KMS-11 (cell line): ENCODE data around the gene NUP88.
"Not testable (repeated sequence)": the region's sequence is repeated elsewhere in the genome, so short reads cannot be mapped to it uniquely, and the experiment has no call there.

ENCODE experiments used
- H2AFZ ChIP-seq: fragments of 200-600 bp; sonication (generic); 2 replicates; pipeline ENCODE4 v1.6.1; 2016; ENCODE audit warnings: antibody characterized with exemption, mixed run types, low read depth
- H3K27ac ChIP-seq: fragments of 200-600 bp; sonication (generic); 2 replicates; pipeline ENCODE4 v1.6.1; 2016; ENCODE audit warnings: mild to moderate bottlenecking, mixed run types
- H3K27me3 ChIP-seq: fragments of 200-600 bp; sonication (generic); 2 replicates; pipeline ENCODE4 v1.6.1; 2017; ENCODE audit warnings: mild to moderate bottlenecking, low read depth, mixed run types, moderate library complexity; ENCODE audit not compliant: insufficient read depth
- H3K36me3 ChIP-seq: fragments of 200-600 bp; sonication (generic); 2 replicates; pipeline ENCODE4 v1.6.1; 2017; ENCODE audit warnings: mild to moderate bottlenecking, mixed run types; ENCODE audit not compliant: insufficient read depth
- H3K4me1 ChIP-seq: fragments of 200-600 bp; sonication (generic); 2 replicates; pipeline ENCODE4 v1.6.1; 2016; ENCODE audit warnings: mild to moderate bottlenecking, low read depth, mixed run types; ENCODE audit not compliant: poor library complexity, severe bottlenecking
- H3K4me2 ChIP-seq: fragments of 200-600 bp; sonication (generic); 2 replicates; pipeline ENCODE4 v1.7.0; 2016; ENCODE audit warnings: mild to moderate bottlenecking, mixed run types
- H3K4me3 ChIP-seq: fragments of 200-600 bp; sonication (generic); IDR thresholded peaks from 2 replicates; pipeline ENCODE4 v1.6.1; 2017; ENCODE audit warnings: low read depth, low read length, mixed read lengths; ENCODE audit not compliant: insufficient read depth
- H3K79me2 ChIP-seq: fragments of 200-600 bp; sonication (generic); 2 replicates; pipeline ENCODE4 v1.6.1; 2016; ENCODE audit warnings: low read depth, mixed run types; ENCODE audit not compliant: insufficient read depth
- H3K9ac ChIP-seq: fragments of 200-600 bp; sonication (generic); 2 replicates; pipeline ENCODE4 v1.6.1; 2016; ENCODE audit warnings: mild to moderate bottlenecking, mixed run types
- H4K20me1 ChIP-seq: fragments of 200-600 bp; sonication (generic); 2 replicates; pipeline ENCODE4 v1.6.1; 2016; ENCODE audit warnings: mild to moderate bottlenecking, mixed run types; ENCODE audit not compliant: insufficient read depth
- CTCF ChIP-seq: fragments of 200-600 bp; sonication (generic); conservative IDR thresholded peaks from 2 replicates; pipeline ENCODE4 v1.6.1; 2017; ENCODE audit warnings: low read depth, mild to moderate bottlenecking, antibody characterized with exemption, low read length, moderate library complexity, mixed read lengths

NUP88 gene

DNA sequence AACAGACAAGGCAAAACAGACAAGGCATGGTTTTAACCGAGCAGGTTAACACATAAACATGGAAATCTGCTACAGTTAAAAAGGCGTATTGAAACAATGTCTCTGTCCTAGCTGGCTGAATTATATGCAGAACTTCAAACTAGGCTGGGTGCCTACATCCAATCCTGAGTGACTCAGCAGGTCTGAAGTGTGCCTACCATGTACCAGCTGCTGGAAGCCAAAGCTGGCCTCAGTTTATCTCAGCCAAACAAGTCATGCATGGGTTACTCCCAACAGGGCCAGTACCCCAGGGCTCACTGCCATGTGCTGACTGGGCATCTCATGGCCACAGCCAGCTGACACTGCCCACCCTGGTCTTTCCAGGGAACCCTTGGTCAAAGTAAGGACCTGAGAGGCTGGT lies 15.5 kb upstream of the NUP88 start:
- Histone ChIP-seq H3K36me3 (no peaks in the 10 kb centered on the region), H3K4me3 (no peak overlapping the region), H3K79me2 (peaks cover 24% of the 10 kb centered on the region; the same call in 1 of the 2 replicates), H2AFZ (no peak overlapping the region), H4K20me1 (no peaks in the 10 kb centered on the region), H3K27me3 (no peaks in the 10 kb centered on the region), H3K27ac (no peak overlapping the region), H3K4me1 (no peaks in the 10 kb centered on the region), H3K4me2 (no peak overlapping the region), H3K9ac (no peak overlapping the region)
- no peak for TF ChIP-seq CTCF

DNA sequence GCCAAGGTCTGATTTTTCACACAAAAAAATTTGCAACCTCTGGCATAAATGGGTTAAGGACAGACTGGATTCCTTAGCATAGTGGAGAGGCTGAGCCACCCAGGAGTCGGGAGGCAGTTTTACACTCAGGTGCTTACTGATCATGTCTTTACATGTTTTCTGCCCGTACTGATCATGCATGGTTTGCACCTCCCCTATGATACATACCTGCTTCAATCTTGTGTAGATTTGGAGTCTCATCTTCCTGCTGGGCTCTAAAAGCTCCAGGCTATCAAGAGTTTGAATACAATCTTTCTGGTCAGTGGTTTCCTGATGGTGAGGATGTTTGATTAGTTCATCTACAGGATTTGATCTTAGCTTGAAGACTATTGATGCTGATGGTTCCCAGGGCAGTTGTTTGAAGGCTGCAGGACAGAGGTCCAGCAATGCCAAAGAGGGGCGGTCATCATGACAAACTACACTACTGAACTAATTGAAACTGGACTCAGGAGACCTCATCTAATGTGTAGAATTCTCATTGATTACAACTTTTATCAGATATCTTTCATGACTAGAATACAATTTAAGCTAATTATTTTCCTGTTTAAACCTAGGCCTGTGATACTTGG lies 12.6 kb upstream of the NUP88 start:
- TF ChIP-seq CTCF: no peak
- Histone ChIP-seq H2AFZ (no peak overlapping the region), H3K27me3 (no peaks in the 10 kb centered on the region), H3K9ac (no peak overlapping the region), H3K4me2 (no peak overlapping the region), H3K27ac (no peak overlapping the region), H4K20me1 (no peaks in the 10 kb centered on the region), H3K36me3 (no peaks in the 10 kb centered on the region), H3K4me1 (no peaks in the 10 kb centered on the region), H3K4me3 (no peak overlapping the region), H3K79me2 (peaks cover 11% of the 10 kb centered on the region; the same call in 1 of the 2 replicates)

GRCh38 chr17:5431234-5431633 lies 11.8 kb upstream of the NUP88 start:
- not testable (repeated sequence) for H3K27ac ChIP-seq, H3K9ac ChIP-seq, H3K36me3 ChIP-seq, H3K79me2 ChIP-seq, H3K4me2 ChIP-seq, H2AFZ ChIP-seq, H3K4me1 ChIP-seq, H3K4me3 ChIP-seq, H4K20me1 ChIP-seq, H3K27me3 ChIP-seq

- TF ChIP-seq CTCF: no peak
- no peak overlapping the region for H3K4me3 ChIP-seq
Measured at GRCh38 chr17:5430413-5430999, 11.0 kb upstream of the NUP88 start.

DNA sequence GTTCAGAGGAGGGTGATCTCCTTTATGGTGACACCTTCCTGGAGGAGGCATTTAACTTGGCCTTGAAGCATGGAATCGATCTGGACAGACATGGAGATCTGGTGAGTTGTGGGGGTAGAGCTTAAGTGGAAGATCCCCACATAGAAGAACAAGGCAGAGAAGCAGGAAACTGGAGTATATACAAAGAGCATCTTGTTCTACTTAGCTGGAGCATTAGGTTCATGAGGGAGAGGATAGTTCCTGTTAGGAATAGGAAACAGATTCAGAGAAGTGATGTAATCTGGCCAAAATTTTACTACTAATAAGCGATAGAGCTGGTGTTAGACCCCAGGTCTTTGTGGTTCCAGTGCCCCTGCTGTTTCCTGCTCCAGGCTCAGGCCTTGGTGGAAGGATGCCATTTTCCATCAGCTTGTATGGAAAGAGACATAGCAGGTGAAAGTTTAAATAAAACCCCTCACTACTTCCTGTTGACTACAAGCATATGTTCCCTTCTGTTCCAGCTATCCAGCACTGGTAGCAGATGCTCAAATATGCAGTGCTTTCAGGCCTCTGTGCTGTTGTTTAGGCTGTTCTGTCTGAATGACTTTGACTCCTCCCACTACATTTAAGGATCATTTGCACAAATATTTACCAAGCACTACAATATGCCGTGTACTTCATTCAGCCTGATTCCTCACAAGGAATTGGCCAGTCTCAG lies 9.9 kb upstream of the NUP88 start:
- Histone ChIP-seq H3K4me3 (no peak overlapping the region), H4K20me1 (no peaks in the 10 kb centered on the region), H3K79me2 (no peaks in the 10 kb centered on the region), H3K9ac (no peak overlapping the region), H3K27ac (no peak overlapping the region), H3K4me1 (no peaks in the 10 kb centered on the region), H3K36me3 (no peaks in the 10 kb centered on the region), H3K27me3 (no peaks in the 10 kb centered on the region), H3K4me2 (no peak overlapping the region), H2AFZ (no peak overlapping the region)
- TF ChIP-seq CTCF: no peak

More at GRCh38 chr17:5430413-5430999, 11.0 kb upstream of the NUP88 start:
- Histone ChIP-seq H3K36me3 (no peaks in the 10 kb centered on the region), H3K4me1 (no peaks in the 10 kb centered on the region), H3K79me2 (no peaks in the 10 kb centered on the region), H3K9ac (no peak overlapping the region), H3K27me3 (no peaks in the 10 kb centered on the region), H3K4me2 (no peak overlapping the region), H2AFZ (no peak overlapping the region), H4K20me1 (no peaks in the 10 kb centered on the region), H3K27ac (no peak overlapping the region)
